HG02642 (cell line): ENCODE measurements around the gene DPH1.
"Not testable (repeated sequence)": the region's sequence is repeated elsewhere in the genome, so short reads cannot be mapped to it uniquely, and the experiment has no call there.

ENCODE experiments used
- ATAC-seq: cut with Tn5 transposase; IDR thresholded peaks from one replicate; pipeline ENCODE4 v1.9.1; 2021; ENCODE audit warnings: mild to moderate bottlenecking; ENCODE audit not compliant: unreplicated experiment, poor library complexity

The DPH1 gene

DNA sequence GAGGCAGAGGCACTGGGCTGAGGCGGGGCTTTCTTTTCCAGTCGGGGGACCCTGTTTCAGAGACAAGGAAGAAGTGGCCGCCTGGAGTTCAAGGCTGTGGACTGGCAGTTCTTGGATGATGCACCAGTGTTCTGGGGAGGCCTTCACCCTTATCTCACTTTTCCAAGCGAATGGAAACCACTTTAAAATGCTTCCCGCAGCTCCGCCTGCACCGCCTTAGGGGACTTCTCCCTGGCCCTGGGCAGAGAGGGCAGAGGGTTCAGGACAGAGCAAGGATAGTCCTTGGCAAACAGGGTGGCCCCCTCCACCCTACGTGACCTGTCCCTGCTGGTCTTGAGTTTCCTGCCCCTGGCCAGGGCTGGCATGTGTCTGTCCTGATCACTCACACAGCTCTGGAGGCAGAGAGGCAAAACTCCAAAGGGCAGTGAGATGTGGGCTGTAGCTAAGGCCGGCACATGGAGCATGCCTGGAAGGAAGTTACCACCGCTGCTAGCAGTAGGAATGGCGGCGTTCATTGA is 25.5 kb upstream of the DPH1 start:
- ATAC-seq, result no peak

DNA sequence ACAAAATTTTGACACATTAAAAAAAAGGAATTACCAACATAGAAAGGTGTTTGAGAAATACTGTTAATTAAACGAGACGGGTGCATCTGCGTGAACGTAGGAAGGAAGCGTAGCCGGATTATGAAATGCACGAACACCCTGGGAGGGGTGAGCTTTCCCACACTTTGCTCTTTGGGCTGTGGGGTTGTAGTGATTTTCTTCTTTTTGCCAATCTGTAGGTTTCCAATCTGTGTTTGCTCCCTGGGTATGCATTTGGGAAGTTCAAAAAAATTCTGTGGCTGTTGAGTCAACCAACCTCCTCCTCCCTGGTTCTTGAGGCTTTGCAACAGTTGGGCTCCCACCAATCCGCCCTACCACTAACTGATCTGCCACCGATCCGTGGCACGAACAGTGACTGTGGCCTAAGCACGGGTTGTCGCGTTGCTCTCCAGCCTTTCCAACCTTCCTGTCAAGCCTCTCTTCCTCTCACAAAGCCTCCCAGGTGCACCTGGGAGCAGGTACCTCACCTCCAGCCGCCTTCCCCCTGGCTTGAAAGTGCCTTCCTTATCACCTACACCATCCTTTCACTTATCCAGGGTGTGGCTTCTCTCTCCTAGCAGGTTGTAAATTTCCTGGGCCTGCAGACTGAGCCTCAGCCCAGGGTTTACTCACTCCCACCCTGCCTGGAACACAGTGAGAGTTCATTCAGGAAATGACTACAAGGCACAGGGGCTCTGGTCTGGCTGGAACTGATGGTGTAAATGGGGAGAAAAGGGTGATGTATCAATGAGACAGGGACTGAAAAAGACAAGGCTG is 21.4 kb upstream of the DPH1 start:
- no peak for ATAC-seq

DNA sequence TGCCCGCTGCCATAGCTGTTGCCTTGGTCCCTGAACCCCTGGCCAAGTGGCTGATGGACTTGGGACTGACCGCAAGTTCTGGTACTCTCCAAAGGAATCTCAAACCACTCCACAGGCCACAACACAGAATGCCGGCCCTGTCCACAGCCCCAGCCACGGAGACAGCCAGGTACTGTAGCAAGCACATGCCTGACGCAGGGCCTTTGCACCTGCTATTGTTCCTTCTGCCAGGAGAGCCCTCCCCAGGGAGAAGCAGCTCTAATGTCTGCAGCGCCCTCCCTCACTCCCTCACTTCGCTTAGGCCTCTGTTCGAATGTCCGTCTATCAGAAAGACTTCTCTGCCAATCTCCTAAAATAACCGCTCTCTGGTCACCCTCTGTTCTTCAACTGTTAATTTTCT is 20.2 kb upstream of the DPH1 start:
- ATAC-seq, result no peak

DNA sequence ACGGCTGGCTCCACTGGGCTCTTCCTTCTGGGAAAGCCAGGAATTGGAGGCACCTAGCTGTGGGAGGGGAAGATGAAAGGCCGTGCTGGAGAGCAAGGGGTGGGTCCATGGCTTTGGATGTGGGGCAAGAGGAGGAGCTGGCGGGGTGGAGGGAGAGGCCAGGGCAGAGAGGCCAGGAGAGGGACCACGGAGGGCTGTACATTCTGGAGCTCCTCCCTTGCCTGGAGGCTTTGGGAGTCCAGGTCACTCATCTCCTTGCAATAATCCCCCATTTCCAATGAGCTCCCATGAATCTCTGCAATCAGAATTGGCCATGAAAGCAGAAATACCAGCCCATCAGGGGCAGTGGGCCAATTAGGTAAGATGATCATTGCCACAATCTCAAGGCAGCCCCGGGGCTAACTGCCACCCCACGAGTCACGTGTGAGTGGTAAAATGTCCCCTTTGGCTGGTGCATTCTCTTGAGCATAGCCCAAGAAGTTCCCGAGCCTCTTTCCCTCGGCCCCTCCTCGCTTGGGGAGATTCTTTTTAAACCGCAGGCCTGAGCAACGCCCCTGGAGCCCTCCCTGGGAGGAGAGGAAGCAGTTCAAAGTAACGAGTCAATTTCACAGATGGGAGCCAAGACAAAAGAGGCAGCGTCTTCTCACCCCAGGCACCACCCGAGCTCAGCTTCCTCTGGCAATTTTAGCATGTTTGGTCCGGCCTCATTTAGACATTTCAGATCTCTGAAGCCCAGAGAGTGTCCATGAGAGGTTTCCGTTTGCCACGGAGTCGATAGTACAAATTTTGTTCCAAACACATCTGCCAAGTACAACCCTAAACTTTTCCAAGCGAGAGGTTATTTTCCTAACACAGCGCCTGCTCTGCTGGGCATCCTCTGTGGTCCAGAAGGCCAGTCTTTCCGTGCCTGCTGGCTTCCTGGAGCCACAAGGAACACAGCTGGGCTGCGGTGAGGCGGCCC is 18.3 kb upstream of the DPH1 start:
- no peak for ATAC-seq

DNA sequence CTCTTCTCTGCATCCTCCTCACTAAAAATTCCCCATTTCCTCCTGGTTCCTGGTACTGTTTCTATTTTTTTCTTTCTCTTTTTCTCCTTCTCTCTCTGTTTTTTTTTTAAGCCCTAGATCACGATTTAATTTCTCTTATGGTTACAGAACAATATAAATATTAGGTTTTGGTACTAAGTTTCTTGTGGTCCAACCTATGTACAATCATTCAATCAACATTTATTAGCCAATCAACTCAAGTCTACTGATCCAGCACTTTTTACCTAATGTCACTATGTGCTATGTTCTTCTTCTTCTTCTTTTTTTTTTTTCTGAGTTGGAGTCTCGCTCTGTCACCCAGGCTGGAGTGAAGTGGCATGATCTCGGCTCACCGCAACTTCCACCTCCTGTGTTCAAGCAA is 17.5 kb upstream of the DPH1 start:
- no peak for ATAC-seq

DNA sequence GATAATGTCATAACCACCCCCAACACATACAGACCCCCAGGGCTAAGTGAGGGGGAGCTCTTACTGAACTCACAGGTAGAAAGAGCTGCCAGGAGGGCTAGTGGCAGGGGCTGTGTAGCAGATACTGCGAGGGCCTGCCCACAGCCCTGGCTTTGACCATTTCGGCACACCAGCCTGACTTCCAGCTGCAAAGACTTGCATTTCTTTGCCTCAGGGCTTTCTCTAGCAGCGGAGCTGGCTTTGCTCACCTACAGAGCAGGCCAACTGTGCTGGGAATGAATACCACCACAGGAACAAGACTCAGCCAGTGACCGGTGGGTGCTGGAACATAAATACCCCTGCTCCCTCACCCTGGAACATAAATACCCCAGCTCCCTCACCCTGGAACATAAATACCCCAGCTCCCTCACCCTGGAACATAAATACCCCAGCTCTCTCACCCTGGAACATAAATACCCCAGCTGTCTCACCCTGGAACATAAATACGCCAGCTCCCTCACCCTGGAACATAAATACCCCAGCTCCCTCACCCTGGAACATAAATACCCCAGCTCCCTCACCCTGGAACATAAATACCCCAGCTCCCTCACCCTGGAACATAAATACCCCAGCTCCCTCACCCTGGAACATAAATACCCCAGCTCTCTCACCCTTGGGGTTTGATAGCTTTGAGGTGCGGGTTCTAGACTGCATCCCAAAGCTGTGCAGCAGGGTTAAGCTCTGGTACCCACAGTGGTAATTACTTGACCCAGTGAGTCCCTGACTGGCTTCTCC is 16.5 kb upstream of the DPH1 start:
- not testable (repeated sequence) for ATAC-seq

DNA sequence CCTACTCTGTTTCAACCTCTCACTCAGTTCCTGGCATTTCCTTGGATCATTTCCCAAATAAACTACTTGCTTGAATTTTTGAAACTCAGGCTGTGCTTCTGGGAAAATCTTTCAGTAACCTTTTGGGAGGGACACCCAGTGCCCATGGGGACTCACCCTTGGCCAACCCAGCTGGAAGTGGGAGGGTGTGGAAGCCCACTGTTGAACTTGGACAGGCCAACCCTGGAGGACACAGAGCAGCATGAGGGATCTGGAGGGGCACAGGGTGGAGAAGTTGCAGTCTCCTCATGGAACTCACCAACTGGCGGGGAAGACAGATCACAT is 16.0 kb upstream of the DPH1 start:
- no peak for ATAC-seq

DNA sequence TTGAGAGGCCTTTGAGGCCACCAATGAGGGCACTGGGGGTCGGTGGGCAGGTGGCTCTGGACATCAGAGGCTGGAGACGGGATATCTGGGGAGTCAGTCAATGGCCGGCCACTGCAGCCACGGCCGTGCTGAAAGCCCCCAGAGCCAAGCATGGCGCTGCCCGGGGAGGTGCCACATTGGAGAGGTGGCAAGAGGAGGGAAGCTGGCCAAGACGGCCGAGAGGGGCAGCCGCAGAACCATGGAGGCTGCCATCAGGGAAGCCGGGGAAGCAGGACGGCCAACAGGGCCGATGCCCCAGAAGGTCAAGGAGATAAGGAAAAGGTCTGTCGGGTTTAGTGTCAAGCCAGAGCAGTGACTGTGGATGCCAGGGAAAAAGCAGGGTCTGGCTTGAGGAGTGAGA is 14.6 kb upstream of the DPH1 start:
- ATAC-seq, result no peak

DNA sequence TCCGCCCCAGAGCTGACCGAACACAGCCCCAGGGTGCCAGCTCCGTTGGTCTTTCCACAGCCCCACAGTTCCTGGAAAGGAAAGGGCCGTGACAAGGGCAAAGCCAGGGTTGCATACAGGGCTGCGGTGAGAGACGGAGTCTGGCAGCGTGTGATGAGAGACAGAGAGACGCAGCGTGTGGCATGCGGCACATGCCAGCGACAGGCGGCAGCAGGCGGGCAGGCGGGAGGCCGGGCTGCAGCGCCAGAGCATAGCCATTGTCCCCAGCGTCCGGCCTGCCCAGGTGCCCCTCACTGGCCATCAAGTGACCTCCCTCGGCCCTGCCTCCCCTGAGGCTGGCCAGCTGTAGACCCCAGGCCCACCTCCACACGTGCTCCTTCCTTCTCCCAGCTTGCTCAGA is 13.5 kb upstream of the DPH1 start:
- ATAC-seq, result no peak

DNA sequence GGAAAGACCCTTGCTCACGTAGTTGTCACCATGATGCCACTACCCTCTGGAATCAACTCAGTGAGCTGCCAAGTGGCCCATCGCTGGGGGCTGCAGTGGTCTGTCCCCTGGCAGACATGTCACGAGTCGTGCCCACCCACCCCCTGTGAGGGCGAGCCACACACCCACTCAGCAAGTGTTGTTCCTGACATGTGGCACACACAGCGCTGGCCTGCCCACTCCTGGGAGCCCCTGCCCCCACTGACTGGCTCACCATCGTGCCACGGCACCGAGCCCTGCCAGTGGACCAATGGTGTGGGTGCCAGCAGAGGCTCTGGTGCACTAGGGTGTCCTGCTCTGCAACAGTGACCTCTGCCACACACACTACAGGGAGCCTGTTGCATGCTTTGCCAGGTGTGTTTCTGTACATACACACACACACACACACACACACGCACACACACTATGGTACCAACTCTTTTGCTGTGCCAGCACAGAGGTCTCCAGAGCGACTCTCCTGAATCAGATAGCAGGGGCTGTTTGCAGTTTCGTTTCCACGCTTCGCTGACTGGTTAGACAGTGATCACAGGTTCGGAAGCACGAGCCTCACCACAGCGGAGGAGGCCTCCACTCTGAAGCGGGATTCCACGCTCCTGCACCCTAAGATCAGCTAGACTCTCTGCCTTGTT is 12.5 kb upstream of the DPH1 start:
- no peak for ATAC-seq

DNA sequence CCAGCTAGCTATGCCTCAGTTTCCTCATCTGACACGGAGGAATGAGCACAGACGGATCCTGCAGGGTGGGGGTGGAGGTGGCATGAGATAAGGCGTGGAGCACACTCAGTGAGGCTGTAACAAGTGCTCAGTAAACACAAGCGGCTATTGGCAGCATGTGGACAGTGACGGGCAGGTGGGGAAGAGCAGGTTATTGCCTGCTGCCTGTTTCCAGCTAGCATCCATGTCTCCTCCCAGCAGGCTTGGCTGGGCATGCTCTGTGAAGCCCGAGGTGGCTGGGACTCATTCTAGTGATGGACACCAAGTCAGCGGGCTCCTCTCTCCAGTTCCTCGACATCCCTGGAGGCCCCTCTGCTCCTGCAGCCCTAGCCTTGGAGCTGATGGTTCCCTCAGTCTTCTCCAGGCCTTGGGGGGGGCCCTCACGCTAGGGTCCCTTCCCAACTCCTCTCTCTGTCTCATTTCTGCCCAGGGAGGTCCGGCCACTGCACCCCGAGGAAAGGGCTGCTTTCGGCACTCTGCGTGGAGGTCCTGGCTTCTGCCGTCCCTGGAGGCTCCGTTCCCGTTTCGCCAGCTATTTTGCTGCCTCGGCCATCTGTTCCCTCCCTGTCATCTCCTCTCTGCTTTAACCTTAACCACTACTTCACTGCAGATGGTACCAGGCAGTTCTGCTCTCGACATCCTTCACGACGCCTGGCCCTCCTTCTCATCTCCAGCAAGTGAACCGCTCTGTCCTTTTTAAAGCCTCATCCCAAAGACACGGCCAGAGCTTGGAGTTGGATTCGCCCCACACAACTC is 11.0 kb upstream of the DPH1 start:
- no peak for ATAC-seq

DNA sequence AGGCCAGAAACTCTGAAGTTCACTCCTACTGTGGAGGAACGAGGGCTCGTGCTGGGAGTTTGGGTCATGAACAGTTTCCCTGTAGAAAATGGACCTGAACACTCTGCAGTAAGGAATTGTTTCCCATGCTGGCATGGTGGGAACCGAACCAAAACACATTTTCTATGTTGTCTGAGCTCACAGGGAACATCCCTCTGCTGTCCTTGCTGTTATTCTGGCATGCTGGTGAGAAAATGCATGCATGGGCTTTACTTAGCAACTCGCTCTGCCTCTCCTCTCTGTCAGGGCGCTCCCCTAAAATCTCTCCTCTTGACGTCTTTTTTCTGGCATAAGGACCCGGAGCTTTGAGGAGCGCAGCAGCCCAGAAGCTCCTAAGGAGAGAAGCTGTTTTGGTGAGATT is 10.2 kb upstream of the DPH1 start:
- ATAC-seq, result no peak

DNA sequence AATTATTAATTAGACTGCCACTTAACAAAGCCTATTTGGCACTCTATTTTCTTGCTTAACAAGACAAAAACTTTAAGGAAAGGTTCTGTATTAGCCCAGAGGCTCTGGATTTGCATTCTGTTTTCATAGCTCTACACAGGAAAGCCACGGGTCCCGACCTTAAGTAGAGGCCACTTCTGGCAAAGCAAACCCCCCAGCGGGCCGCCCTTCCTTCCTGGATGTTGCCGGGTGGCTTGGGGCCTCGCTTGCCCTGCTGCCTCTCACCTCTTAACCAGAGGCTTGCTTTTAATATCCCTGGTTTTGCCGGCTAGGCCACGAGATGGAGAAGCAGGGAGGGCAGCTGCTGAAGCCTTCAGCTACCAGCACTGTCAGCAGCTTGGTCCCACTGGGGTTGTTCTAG is 9.2 kb upstream of the DPH1 start:
- no peak for ATAC-seq

DNA sequence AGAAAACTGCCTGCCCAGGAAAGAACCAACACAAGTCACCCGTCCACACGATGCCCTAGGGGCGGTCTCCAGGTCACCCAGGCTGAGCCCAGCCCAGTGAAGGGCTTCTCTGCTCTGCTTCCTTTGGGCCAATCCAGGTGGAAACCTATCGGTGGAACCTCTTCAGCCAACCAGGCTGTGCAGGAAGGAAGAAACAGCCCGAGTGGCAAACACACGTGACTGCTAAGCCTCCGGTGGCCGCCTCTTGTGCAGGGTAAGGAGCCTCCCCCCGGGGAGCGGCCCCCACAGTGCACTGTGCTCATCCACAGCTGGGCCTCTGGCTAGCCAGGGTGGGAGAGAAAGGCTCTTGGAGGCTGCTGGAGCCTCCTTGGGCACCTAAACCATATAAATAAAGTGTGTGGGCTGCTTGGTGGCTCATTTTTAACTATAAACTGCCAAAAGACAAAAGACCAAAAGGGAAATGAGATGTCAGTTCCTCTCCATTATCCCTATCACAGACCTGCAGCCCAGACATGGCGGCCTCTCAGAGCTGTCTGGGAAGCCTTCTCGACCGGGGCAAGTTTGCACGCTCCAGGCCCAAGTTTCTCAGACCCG is 7.2 kb upstream of the DPH1 start:
- ATAC-seq, result no peak

DNA sequence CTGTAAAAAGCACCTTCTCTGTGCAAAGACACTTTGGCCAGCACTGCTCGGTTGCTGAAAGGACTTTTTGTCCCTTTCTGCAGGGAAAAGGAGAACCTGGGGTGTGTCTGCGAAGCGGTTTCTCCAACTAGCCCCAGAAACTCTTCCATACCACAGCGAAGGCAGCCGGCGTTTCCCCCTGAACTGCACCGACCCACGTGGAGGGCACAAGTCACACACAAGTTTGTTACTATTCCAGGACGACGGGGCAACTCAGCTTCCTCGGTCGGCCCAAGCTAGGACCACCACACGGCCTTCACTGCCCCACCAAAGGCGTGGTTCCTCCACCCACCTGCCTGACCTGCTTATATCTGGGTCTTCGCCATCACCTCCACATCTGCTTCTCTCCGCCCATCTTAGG is 6.7 kb upstream of the DPH1 start:
- ATAC-seq, result no peak

DNA sequence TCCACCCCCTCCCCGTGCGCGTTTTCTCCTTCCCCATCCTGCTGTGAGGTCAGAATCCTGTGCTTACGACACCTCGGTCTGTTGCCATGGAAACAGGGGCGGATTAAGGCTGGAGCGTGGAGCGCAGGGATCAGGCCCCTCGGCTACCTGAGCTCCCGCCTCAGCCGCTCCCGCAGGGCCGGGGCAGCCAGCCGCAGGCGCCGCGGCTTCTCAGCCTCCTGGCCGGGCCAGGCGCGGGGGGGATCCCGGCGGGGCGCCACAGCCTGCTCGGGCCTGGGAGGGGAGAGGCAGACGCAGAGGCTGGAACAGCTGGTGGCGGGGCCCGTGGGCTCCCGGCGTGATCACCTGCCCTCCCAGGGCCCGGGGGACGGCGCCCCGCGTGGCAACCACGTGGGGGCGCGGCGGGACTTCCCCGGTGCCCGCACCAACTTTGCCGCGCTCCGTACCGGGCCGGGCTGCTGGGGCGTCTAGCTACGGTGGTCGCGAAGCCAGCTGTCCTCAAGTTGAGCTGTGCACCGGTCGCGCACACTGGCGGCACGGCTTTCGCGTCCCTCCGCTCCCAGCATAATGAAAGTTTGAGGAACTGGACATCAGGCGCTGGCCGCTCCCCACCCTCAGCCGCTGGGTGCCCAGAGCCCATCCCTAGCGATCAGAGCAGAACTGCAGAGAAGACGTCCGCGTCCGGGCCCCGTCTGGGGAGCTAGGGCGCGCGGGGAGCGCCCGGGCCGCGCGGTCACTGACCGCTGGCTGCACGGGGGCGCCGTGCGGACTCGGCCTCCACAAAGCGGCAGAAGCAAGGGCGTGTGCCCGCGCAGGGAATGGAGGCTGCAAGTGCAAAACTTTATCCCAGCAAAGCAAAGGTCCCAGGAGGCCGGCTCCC is 6.0 kb upstream of the DPH1 start:
- ATAC-seq, result no peak

DNA sequence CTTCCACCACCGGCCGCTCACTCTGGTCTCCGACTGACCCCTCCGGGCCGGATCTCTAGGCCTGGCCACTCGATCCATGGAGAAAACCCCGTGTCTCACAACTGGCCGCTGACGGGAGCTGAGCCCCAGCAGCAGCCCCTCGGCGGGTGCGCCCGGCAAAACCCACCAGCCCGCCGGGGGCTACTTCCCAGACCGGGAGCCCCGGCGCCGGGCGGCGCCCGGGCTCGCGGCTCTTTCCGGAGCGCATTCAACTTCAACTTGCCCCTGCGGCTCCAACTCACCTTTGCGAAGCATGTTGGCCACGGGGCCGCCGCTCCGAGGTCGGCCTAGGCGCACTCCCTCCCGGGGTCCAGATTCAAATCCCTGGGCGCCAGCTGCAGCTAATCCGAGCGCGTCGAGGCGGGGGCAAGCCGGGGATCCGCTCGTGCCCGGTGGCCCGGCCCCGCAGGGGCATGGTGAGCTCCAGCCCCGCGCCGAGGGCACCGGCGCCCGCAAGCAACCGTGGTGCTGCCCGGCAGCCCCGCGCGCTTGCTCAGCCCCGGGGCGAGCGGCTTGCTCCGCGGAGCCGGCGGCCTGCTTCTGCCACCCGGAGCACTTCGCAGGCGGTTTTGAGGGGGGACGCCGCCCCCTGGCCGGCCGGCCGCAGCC is 5.3 kb upstream of the DPH1 start:
- ATAC-seq, result no peak

DNA sequence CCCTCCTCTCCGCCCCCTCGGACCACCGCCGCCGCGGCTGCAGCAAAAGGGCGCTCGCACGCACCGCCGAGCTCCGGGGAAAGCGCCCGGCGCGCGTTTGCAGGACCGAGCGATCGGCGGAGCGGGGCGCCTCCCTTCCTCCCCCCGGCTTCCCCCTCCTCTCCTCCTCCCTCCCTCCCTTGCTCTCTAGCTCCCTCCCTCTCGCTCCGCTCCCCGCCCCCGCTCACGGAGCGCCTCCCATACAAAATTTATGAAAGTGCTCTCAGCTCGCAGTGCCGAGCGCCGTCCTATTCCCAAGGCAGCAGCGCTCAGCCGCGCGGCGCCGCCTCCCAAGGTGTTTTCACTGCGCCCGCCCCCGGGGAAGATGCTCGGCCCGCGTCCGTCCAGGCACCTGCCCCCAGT is 4.7 kb upstream of the DPH1 start, which contains the start of gene RTN4RL1:
Gene RTN4RL1 (minus strand): TSS at position 115 of the 402 bp plus-strand sequence. CDS start 469 bp downstream, outside the sequence.
- ATAC-seq, result no peak
